CD4-positive, alpha-beta T cell (primary cell): ENCODE data around the gene OAT. TPM values are rescaled to one million over a fixed set of nuclear protein-coding genes. Genes with fewer than 3 reads are reported as not detected.

Experiments
- ATAC-seq: fragments of 200-7000 bp; cut with Tn5 transposase; one replicate; pipeline ENCODE4 v1.10.0; 2022; ENCODE audit warnings: mild to moderate bottlenecking; ENCODE audit not compliant: poor library complexity
- CTCF ChIA-PET: fragments of 350-600 bp; sonication (Branson Sonifier 250); formaldehyde crosslinking; loops from one replicate; lab custom pipeline; 2021; ENCODE audit warnings: antibody characterized with exemption, inconsistent platforms; lab: Charles Lee
- POLR2A ChIA-PET: fragments of 350-600 bp; sonication (Branson Sonifier 250); formaldehyde crosslinking; loops from one replicate; lab custom pipeline; 2021; ENCODE audit warnings: antibody characterized with exemption, inconsistent platforms; lab: Charles Lee
- DNase-seq, 14 experiments: peaks; one replicate each; pipeline ENCODE4 v3.0.0-alpha.2; 2013 to 2020; ENCODE audit warnings: mixed read lengths in 2 of 14
- H3K27ac ChIP-seq, 2 donors: one replicate each; pipeline versions ENCODE4 v1.5.1 to v1.7.0; 2013; ENCODE audit warnings: low read length in 2 of 2, low read depth in 1 of 2, mild to moderate bottlenecking in 1 of 2
- H3K27me3 ChIP-seq, 2 experiments: 1 replicate in 1 of 2; 2 replicates in 1 of 2; pipeline versions ENCODE4 v1.6.1 to v1.7.0; 2013; ENCODE audit warnings: low read length in 2 of 2, control low read depth in 1 of 2, mild to moderate bottlenecking in 1 of 2, moderate library complexity in 1 of 2; ENCODE audit not compliant: insufficient read depth in 2 of 2, control insufficient read depth in 1 of 2
- H3K36me3 ChIP-seq: one replicate; pipeline ENCODE4 v1.6.1; 2013; ENCODE audit warnings: low read length, control low read depth; ENCODE audit not compliant: insufficient read depth
- H3K4me1 ChIP-seq: one replicate; pipeline ENCODE4 v1.6.1; 2013; ENCODE audit warnings: low read length, control low read depth; ENCODE audit not compliant: insufficient read depth
- H3K4me3 ChIP-seq: one replicate; pipeline ENCODE4 v1.5.1; 2013; ENCODE audit warnings: mild to moderate bottlenecking, low read length, moderate library complexity
- H3K9me3 ChIP-seq, 2 experiments: 1 replicate in 1 of 2; 2 replicates in 1 of 2; pipeline versions ENCODE4 v1.6.1 to v1.7.0; 2013; ENCODE audit warnings: low read length in 2 of 2, mild to moderate bottlenecking in 2 of 2, control low read depth in 1 of 2, moderate library complexity in 1 of 2; ENCODE audit not compliant: control insufficient read depth in 1 of 2, insufficient read depth in 1 of 2
- H3K27ac Mint-ChIP-seq: one replicate; pipeline ENCODE4 v1.8.0; 2020; ENCODE audit warnings: mixed read lengths
- H3K27me3 Mint-ChIP-seq: one replicate; pipeline ENCODE4 v1.8.0; 2021; ENCODE audit warnings: mixed read lengths
- H3K36me3 Mint-ChIP-seq: one replicate; pipeline ENCODE4 v1.8.0; 2021; ENCODE audit warnings: low read depth, mixed read lengths
- H3K4me1 Mint-ChIP-seq: one replicate; pipeline ENCODE4 v1.8.0; 2021; ENCODE audit warnings: low read depth, mixed read lengths
- H3K4me3 Mint-ChIP-seq: one replicate; pipeline ENCODE4 v1.8.0; 2020; ENCODE audit warnings: mild to moderate bottlenecking, mixed read lengths
- H3K9me3 Mint-ChIP-seq: one replicate; pipeline ENCODE4 v1.8.0; 2020; ENCODE audit warnings: mixed read lengths
- intact Hi-C, 2 experiments: fragments of 100-400 bp; cut with DNase I in 1 of 2; cut with micrococcal nuclease in 1 of 2; formaldehyde crosslinking; loops; one replicate each; pipeline versions ENCODE4 v1.15.1 to v1.9.0; 2023 to 2025; cut with DNase I, micrococcal nuclease
- total RNA-seq, 174 experiments: library from RNA in 2 of 174; stranded (reverse) in 2 of 174; gene quantifications; one replicate each; pipeline ENCODE4 v1.2.3 and lab custom pipeline; 2021 to 2026
- TF ChIP-seq, protein P1 (sequence below): fragments of 200-600 bp; IDR thresholded peaks from one replicate; pipeline ENCODE4 v1.8.0; 2022; ENCODE audit warnings: antibody characterized with exemption, mild to moderate bottlenecking

Gene OAT
- total RNA-seq, 2 experiments from 2014 or later = 48.5 to 54.9 TPM

DNA sequence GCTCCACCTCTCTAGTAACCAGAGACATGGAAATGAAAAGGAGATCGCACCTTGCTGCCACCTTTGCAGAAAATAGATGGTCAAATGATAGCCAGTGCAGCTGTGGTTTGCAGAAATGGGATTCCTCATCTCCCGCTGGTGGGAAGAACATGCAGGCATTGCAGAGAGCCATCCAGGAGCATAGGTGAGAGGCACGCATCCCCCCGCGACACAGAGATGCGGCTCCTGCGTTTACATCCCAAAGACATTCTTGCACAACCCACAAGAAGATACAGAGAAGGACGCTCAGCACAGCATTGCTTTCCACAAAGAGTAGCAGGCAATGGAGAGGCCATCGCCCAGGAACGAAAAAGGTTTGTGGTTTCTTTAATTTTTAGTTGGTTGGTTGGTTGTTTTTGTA is 56.2 kb downstream of the OAT start:
- Mint-ChIP-seq H3K9me3 (peaks cover 5% of the 10 kb centered on the region), H3K36me3 (no peaks in the 10 kb centered on the region), H3K27ac (no peak overlapping the region), H3K4me1 (no peaks in the 10 kb centered on the region), H3K27me3 (no peaks in the 10 kb centered on the region), H3K4me3 (no peak overlapping the region)
- no peak for ATAC-seq
- no peaks in the 10 kb centered on the region for H3K4me1 ChIP-seq
- intact Hi-C loops = no loop called here
- H3K27me3 ChIP-seq = no peaks in the 10 kb centered on the region
- no peak for DNase-seq
- H3K4me3 ChIP-seq = no peak overlapping the region
- H3K36me3 ChIP-seq = no peaks in the 10 kb centered on the region
- H3K27ac ChIP-seq = no peak overlapping the region
- H3K9me3 ChIP-seq = peaks cover 6 to 15% of the 10 kb centered on the region in 2 experiments
- ChIA-PET POLR2A (no interaction called here), CTCF (no interaction called here)
- TF ChIP-seq, protein P1, sequence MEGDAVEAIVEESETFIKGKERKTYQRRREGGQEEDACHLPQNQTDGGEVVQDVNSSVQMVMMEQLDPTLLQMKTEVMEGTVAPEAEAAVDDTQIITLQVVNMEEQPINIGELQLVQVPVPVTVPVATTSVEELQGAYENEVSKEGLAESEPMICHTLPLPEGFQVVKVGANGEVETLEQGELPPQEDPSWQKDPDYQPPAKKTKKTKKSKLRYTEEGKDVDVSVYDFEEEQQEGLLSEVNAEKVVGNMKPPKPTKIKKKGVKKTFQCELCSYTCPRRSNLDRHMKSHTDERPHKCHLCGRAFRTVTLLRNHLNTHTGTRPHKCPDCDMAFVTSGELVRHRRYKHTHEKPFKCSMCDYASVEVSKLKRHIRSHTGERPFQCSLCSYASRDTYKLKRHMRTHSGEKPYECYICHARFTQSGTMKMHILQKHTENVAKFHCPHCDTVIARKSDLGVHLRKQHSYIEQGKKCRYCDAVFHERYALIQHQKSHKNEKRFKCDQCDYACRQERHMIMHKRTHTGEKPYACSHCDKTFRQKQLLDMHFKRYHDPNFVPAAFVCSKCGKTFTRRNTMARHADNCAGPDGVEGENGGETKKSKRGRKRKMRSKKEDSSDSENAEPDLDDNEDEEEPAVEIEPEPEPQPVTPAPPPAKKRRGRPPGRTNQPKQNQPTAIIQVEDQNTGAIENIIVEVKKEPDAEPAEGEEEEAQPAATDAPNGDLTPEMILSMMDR = no peak

DNA sequence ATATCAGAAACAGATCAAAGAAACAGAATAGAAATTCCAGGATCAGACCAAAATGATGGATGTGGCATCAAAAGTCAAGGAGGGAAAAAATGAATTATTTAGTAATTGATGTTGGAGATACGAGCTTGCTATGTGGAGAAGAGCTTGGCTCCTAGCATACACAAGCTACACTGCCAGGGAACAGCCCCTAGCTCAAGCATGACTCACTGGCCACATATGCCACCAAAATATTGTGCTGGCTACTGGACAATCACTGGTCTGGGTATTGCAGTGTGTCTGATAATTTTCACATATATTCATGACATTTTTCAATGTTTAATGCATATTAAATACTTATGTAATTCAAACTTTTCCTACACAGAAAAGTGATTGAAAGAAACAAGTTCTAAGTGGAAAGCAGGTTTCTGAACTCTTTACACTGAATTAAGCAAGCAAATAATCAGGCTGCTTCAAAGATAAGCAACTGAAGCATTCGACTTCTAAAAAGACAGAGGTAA is 59.3 kb downstream of the OAT start:
- intact Hi-C loops = no loop called here
- ChIA-PET POLR2A (no interaction called here), CTCF (no interaction called here)
- Mint-ChIP-seq H3K36me3 (no peaks in the 10 kb centered on the region), H3K27ac (no peak overlapping the region), H3K4me1 (peaks cover 11% of the 10 kb centered on the region), H3K4me3 (no peak overlapping the region), H3K9me3 (peaks cover 5% of the 10 kb centered on the region), H3K27me3 (no peaks in the 10 kb centered on the region)
- DNase-seq = no peak
- Histone ChIP-seq H3K9me3 (peaks cover 8 to 15% of the 10 kb centered on the region in 2 experiments), H3K27ac (no peak overlapping the region), H3K4me3 (no peak overlapping the region), H3K4me1 (peaks cover 7% of the 10 kb centered on the region), H3K36me3 (no peaks in the 10 kb centered on the region), H3K27me3 (no peaks in the 10 kb centered on the region)
- TF ChIP-seq, protein P1 = no peak
- ATAC-seq = no peak

GRCh38 chr10:124357561-124357885 is 61.2 kb downstream of the OAT start:
- TF ChIP-seq, protein P1 = no peak
- Mint-ChIP-seq H3K27ac (no peak overlapping the region), H3K4me3 (no peak overlapping the region), H3K27me3 (peaks cover 5% of the 10 kb centered on the region), H3K4me1 (peaks cover 15% of the 10 kb centered on the region), H3K36me3 (no peaks in the 10 kb centered on the region), H3K9me3 (peaks cover 5% of the 10 kb centered on the region)
- Histone ChIP-seq H3K4me3 (no peak overlapping the region), H3K4me1 (peaks cover 9% of the 10 kb centered on the region), H3K27me3 (no peaks in the 10 kb centered on the region), H3K27ac (no peak overlapping the region), H3K9me3 (peaks cover 8 to 15% of the 10 kb centered on the region in 2 experiments), H3K36me3 (no peaks in the 10 kb centered on the region)
- DNase-seq (peak in 1 of 14 experiments; percentile 30), ATAC-seq (no peak)
- intact Hi-C loops = no loop called here
- CTCF ChIA-PET = interaction anchor here (0.6 kb wide), 1 partner anchor 212 kb away, joined by 3 read pairs; no protein-coding TSS in a partner anchor
- POLR2A ChIA-PET = no interaction called here
